Transverse colon (tissue), 4 donors: Measurements from ENCODE around the gene TSPAN9. TPM values are rescaled to one million over a fixed set of nuclear protein-coding genes. Genes with fewer than 3 reads are reported as not detected.

Experiments used
- DNase-seq: peaks from one replicate; pipeline ENCODE4 v3.0.0-alpha.2; 2019
- H3K27ac ChIP-seq, 4 donors: fragments of 200-600 bp; sonication (generic); 2 replicates each; pipeline ENCODE4 v1.5.1; 2016 to 2018; ENCODE audit warnings: inconsistent platforms in 4 of 4
- H3K27me3 ChIP-seq: fragments of 200-600 bp; sonication (generic); 2 replicates; pipeline ENCODE4 v1.5.1; 2017; ENCODE audit warnings: inconsistent platforms
- H3K36me3 ChIP-seq, 4 donors: fragments of 200-600 bp; sonication (generic); 2 replicates each; pipeline ENCODE4 v1.5.1; 2017 to 2019; ENCODE audit warnings: inconsistent platforms in 4 of 4
- H3K4me1 ChIP-seq, 4 donors: fragments of 200-600 bp; sonication (generic); 2 replicates each; pipeline ENCODE4 v1.5.1; 2017 to 2020; ENCODE audit warnings: inconsistent platforms in 4 of 4
- H3K4me3 ChIP-seq, 4 donors: fragments of 200-600 bp; sonication (generic); 1 replicate in 1 of 4; 2 replicates in 3 of 4; pipeline versions ENCODE4 v1.5.1 to v1.6.1; 2017 to 2019; ENCODE audit warnings: inconsistent platforms in 4 of 4
- H3K9me3 ChIP-seq, 2 donors: fragments of 200-600 bp; sonication (generic); 2 replicates each; pipeline ENCODE4 v1.5.1; 2017 to 2019; ENCODE audit warnings: inconsistent platforms in 2 of 2
- EP300 ChIP-seq: sonication (generic); formaldehyde crosslinking; IDR thresholded peaks from one replicate; pipeline ENCODE4 v1.6.1; 2017; ENCODE audit warnings: antibody characterized with exemption, low read depth
- POLR2A ChIP-seq: fragments of 450-650 bp; IDR thresholded peaks from one replicate; pipeline ENCODE4 v1.6.1; 2016; ENCODE audit warnings: antibody characterized with exemption, mild to moderate bottlenecking, moderate library complexity
- POLR2AphosphoS5 ChIP-seq, 3 donors: sonication (generic); formaldehyde crosslinking; IDR thresholded peaks; one replicate each; pipeline ENCODE4 v1.6.1; 2016; ENCODE audit warnings: antibody characterized with exemption in 3 of 3
- WGBS, 2 donors: methylation state at CpG; one replicate each; pipeline ENCODE4 v1.1.5; 2018; ENCODE audit warnings: low coverage in 1 of 2; 5-methylcytosine and 5-hydroxymethylcytosine counted together
- in situ Hi-C, 4 donors: fragments of 200-750 bp; cut with MboI; loops; one replicate each; pipeline versions ENCODE4 v1.15.0 to v1.15.1; 2017; ENCODE audit warnings: low sequenced_read_pairs in 3 of 4, low pct_ligation_motif_present in 1 of 4, low pct_unique_long_range_greater_than_20kb in 1 of 4
- intact Hi-C: fragments of 100-400 bp; cut with DNase I; formaldehyde crosslinking; loops from one replicate; pipeline ENCODE4 v1.15.1; 2023; ENCODE audit warnings: low total_unique reads
- total RNA-seq, 4 donors: library from RNA; depleted of rRNA; stranded (reverse); fragments of >200 nt; gene quantifications; one replicate each; pipeline ENCODE4 v1.1.0, GENCODE V29; 2016
- TF ChIP-seq, protein P1 (sequence below), 5 experiments: fragments of 200-600 bp in 3 of 5; fragments of 450-650 bp in 2 of 5; sonication (generic) in 3 of 5; IDR thresholded peaks; 1 replicate in 2 of 5; 2 replicates in 3 of 5; pipeline ENCODE4 v1.5.1; 2016 to 2017; ENCODE audit warnings: antibody characterized with exemption in 5 of 5, inconsistent platforms in 3 of 5, mild to moderate bottlenecking in 2 of 5, moderate library complexity in 1 of 5

Gene TSPAN9
- total RNA-seq, 4 donors from 2014 or later: 4.2 to 9.3 (median 6.1) TPM

DNA sequence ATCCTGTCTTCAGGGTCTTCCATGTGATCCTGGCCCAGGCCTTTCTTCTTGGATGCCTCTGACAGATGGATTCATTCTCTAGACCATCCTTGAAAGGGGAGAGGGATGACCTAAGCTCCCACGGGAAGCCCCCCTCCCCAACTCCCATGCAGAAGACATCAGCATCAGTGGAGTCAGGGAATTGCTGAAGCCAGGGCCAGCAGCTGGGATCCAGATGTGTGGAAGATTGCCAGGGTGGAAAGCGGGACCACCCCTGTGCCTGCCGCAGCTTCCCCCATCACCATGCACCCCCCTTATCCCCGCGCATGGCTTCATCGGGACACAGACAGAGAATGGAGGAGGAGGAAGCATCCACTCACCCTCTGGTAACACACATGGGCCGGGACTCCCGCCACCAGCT is 230.2 kb downstream of the TSPAN9 start:
- Histone ChIP-seq H3K4me3 (no peak overlapping the region), H3K27ac (no peak overlapping the region), H3K4me1 (no peaks in the 10 kb centered on the region), H3K36me3 (no peaks in the 10 kb centered on the region), H3K9me3 (no peaks in the 10 kb centered on the region), H3K27me3 (no peaks in the 10 kb centered on the region)
- in situ Hi-C loops (no loop called here), intact Hi-C loops (loop anchor here (10.0 kb wide), 1 partner anchor 467 kb away; no protein-coding TSS in a partner anchor)
- TF ChIP-seq POLR2AphosphoS5 (IDR thresholded peaks at IDR 0.05) (no peak), EP300 (no peak), POLR2A (no peak)
- TF ChIP-seq, protein P1, sequence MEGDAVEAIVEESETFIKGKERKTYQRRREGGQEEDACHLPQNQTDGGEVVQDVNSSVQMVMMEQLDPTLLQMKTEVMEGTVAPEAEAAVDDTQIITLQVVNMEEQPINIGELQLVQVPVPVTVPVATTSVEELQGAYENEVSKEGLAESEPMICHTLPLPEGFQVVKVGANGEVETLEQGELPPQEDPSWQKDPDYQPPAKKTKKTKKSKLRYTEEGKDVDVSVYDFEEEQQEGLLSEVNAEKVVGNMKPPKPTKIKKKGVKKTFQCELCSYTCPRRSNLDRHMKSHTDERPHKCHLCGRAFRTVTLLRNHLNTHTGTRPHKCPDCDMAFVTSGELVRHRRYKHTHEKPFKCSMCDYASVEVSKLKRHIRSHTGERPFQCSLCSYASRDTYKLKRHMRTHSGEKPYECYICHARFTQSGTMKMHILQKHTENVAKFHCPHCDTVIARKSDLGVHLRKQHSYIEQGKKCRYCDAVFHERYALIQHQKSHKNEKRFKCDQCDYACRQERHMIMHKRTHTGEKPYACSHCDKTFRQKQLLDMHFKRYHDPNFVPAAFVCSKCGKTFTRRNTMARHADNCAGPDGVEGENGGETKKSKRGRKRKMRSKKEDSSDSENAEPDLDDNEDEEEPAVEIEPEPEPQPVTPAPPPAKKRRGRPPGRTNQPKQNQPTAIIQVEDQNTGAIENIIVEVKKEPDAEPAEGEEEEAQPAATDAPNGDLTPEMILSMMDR (IDR thresholded peaks at IDR 0.05): no peak
- 40 to 62% methylated on average over 2 to 8 of the region's 8 CpGs for WGBS, 2 donors
- DNase-seq: no peak

DNA sequence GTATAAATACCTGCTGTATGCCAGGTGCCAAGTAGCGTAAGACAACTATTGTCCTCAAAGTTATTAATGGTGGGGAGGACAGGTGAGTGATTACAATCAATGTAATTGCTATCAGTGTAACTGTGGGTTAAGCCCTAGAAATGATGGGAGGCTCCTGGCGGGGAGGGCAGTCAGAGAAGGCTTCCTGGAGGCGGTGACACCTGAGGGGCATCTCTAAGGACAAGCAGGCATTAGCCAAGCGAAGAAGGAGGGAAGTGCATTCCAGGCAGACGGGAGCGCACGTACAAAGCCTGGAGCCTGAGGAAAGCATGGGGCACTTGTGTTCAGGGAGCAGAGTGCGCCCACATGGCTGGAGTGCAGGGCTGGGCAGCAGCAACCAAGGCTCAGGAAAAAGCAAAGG is 230.9 kb downstream of the TSPAN9 start:
- H3K27ac ChIP-seq: no peak overlapping the region

DNA sequence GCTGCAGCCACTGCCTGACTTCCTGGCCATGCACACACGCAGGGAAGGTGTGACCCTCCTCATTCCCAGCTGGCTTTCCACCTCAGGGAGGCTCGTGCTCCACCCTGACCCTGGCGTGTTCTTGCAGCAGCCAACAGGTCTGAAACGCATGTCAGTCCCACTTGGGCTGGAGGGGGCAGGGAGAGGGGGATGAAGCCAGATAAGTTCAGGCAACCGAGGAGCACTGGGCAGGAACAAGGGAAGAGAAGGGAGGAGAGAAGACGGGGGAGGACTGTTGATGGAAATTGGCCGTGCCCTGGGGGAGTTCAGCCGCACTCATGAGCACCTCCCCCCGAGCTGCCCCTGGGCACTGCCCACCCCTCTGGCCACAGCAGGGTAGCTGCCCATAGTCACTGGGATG is 231.4 kb downstream of the TSPAN9 start:
- H3K27ac ChIP-seq: no peak overlapping the region
- no peaks in the 10 kb centered on the region for H3K9me3 ChIP-seq
- no peaks in the 10 kb centered on the region for H3K4me1 ChIP-seq
- intact Hi-C loops: loop anchor here (10.0 kb wide), 1 partner anchor 466 kb away; no protein-coding TSS in a partner anchor
- H3K36me3 ChIP-seq: no peaks in the 10 kb centered on the region
- TF ChIP-seq POLR2AphosphoS5 (IDR thresholded peaks at IDR 0.05): no peak
- TF ChIP-seq EP300: no peak
- H3K4me3 ChIP-seq: no peak overlapping the region
- in situ Hi-C loops: no loop called here
- no peak for DNase-seq
- no peaks in the 10 kb centered on the region for H3K27me3 ChIP-seq
- 47 to 69% methylated on average over 3 to 9 of the region's 9 CpGs for WGBS, 2 donors

More for the DNA sequence above, 230.9 kb downstream of the TSPAN9 start:
- 87 to 88% methylated on average over 5 to 8 of the region's 8 CpGs for WGBS, 2 donors
- in situ Hi-C loops (no loop called here), intact Hi-C loops (loop anchor here (10.0 kb wide), 1 partner anchor 467 kb away; no protein-coding TSS in a partner anchor)
- no peak for DNase-seq
- no peak overlapping the region for H3K4me3 ChIP-seq
- TF ChIP-seq POLR2A (no peak), EP300 (no peak), POLR2AphosphoS5 (IDR thresholded peaks at IDR 0.05) (no peak)
- TF ChIP-seq, protein P1 (IDR thresholded peaks at IDR 0.05): no peak
- H3K9me3 ChIP-seq: no peaks in the 10 kb centered on the region
- no peaks in the 10 kb centered on the region for H3K4me1 ChIP-seq
- no peaks in the 10 kb centered on the region for H3K36me3 ChIP-seq
- H3K27me3 ChIP-seq: no peaks in the 10 kb centered on the region

DNA sequence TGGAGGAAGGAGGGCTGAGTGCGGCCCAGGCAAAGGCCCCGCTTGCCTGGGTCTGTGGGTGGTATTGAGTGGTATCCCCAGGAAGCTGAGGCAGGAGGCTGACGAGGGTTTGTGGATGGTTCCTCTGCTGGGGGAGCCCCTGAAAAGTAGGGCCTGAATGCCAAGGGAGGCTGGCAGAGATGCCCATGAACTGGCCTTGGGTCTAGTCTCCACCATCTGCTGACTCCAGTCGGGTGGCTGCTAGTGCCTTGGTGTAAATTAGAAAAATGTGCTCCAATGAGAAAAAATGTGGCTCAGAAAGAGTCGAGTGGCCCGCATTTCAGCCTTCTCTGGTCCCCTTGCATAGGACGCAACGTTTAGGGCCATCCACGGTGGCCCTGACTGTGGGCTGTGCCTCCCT is 232.6 kb downstream of the TSPAN9 start:
- intact Hi-C loops: loop anchor here (10.0 kb wide), 1 partner anchor 465 kb away; no protein-coding TSS in a partner anchor
- in situ Hi-C loops: no loop called here
- H3K27ac ChIP-seq: no peak overlapping the region
- no peak for DNase-seq
- H3K36me3 ChIP-seq: no peaks in the 10 kb centered on the region
- H3K4me1 ChIP-seq: peaks cover 0 to under 1% (median under 1%) of the 10 kb centered on the region in 4 donors
- H3K4me3 ChIP-seq: no peak overlapping the region
- no peaks in the 10 kb centered on the region for H3K9me3 ChIP-seq
- TF ChIP-seq EP300 (no peak), POLR2AphosphoS5 (IDR thresholded peaks at IDR 0.05) (no peak)
- no peaks in the 10 kb centered on the region for H3K27me3 ChIP-seq
- WGBS, 2 donors: 85% methylated on average over 9 of the region's 9 CpGs; no CpG with 5 or more reads in 1 of the 2 donors

DNA sequence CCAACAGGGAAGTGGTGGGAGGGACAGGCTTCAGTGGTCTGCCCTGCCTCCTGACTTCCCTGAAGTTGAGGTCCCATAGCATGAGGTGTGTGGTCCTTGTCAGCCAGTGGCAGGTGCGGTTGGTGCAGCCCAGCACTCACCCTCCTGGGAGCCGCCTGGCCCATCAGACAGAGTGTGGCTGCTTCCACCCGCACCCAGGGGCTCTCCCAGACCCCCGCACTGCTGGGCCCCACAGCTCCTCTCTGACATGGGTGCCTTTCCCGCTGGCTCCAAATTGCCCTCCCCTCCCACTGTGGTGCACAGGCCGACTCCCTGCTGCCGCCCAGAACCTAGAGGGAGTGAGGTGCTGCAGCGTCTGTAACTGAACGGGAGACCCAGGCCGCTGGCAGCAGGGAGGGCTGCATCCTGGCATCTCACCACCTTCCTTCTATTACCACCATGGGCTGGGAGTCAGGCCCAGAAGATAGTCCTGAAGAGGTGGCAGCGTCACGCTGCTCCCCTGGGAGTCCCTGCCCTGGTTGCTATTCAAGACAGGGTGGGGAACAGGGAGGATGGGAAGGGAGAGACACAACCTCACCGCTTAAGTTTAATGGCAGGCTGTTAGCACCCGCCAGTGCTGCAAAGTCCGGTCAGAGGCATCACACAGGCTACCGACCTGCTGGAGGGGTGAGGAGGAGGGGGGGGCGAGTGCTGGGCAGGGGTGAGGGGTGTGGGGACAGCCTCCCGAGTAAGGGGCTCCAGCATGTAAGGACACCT is 233.3 kb downstream of the TSPAN9 start:
- 75 to 100% methylated on average over 2 to 12 of the region's 18 CpGs for WGBS, 2 donors
- no peak for DNase-seq
- Histone ChIP-seq H3K27me3 (no peaks in the 10 kb centered on the region), H3K36me3 (no peaks in the 10 kb centered on the region), H3K27ac (no peak overlapping the region), H3K4me1 (peaks cover 0 to 7% (median 3%) of the 10 kb centered on the region in 4 donors), H3K4me3 (no peak overlapping the region), H3K9me3 (no peaks in the 10 kb centered on the region)
- in situ Hi-C loops: no loop called here
- intact Hi-C loops: no loop called here
- TF ChIP-seq POLR2AphosphoS5 (IDR thresholded peaks at IDR 0.05) (no peak), POLR2A (no peak), EP300 (no peak)
- TF ChIP-seq, protein P1 (IDR thresholded peaks at IDR 0.05): no peak
